DOHH2 (cell line): ENCODE results near the gene NPIPA1.
"Not testable (repeated sequence)": the region's sequence is repeated elsewhere in the genome, so short reads cannot be mapped to it uniquely, and the experiment has no call there.

Experiments used
- H3F3A ChIP-seq: fragments of 200-600 bp; sonication (generic), shearing (Covaris generic); 2 replicates; pipeline ENCODE4 v1.6.0; 2016; ENCODE audit warnings: antibody characterized with exemption, mild to moderate bottlenecking; ENCODE audit not compliant: control insufficient read depth, insufficient read depth
- H3K27ac ChIP-seq: fragments of 200-600 bp; sonication (generic); 2 replicates; pipeline ENCODE4 v1.5.1; 2014; ENCODE audit warnings: low read depth, mild to moderate bottlenecking, low read length, moderate library complexity
- H3K27me3 ChIP-seq: fragments of 200-600 bp; sonication (generic); 2 replicates; pipeline ENCODE4 v1.6.1; 2014; ENCODE audit warnings: mild to moderate bottlenecking, low read length, mixed read lengths; ENCODE audit not compliant: control insufficient read depth
- H3K36me3 ChIP-seq: fragments of 200-600 bp; sonication (generic); 2 replicates; pipeline ENCODE4 v1.6.1; 2014; ENCODE audit warnings: mild to moderate bottlenecking, low read length, moderate library complexity, mixed read lengths; ENCODE audit not compliant: control insufficient read depth
- H3K4me1 ChIP-seq: fragments of 200-600 bp; sonication (generic); 2 replicates; pipeline ENCODE4 v1.6.1; 2014; ENCODE audit warnings: mild to moderate bottlenecking, low read length, mixed read lengths; ENCODE audit not compliant: control insufficient read depth
- H3K4me2 ChIP-seq: fragments of 200-600 bp; sonication (generic); 2 replicates; pipeline ENCODE4 v1.6.0; 2014; ENCODE audit warnings: mild to moderate bottlenecking, low read length, moderate library complexity
- H3K4me3 ChIP-seq: fragments of 200-600 bp; sonication (generic); 2 replicates; pipeline ENCODE4 v1.5.1; 2014; ENCODE audit warnings: mild to moderate bottlenecking, low read length, mixed read lengths
- H3K79me2 ChIP-seq: fragments of 200-600 bp; sonication (generic); 2 replicates; pipeline ENCODE4 v1.6.1; 2014; ENCODE audit warnings: mild to moderate bottlenecking, low read length, mixed read lengths; ENCODE audit not compliant: control insufficient read depth
- H3K9me2 ChIP-seq: fragments of 200-600 bp; sonication (generic); replicated peaks from 2 replicates; pipeline ENCODE4 v1.6.1; 2014; ENCODE audit warnings: mild to moderate bottlenecking, low read length, mixed read lengths; ENCODE audit not compliant: control insufficient read depth
- H3K9me3 ChIP-seq: fragments of 200-600 bp; sonication (generic); 2 replicates; pipeline ENCODE4 v1.6.1; 2014; ENCODE audit warnings: antibody characterized with exemption, low read length, mixed read lengths; ENCODE audit not compliant: control insufficient read depth, insufficient read depth
- H4K20me1 ChIP-seq: fragments of 200-600 bp; sonication (generic); 2 replicates; pipeline ENCODE4 v1.6.0; 2014; ENCODE audit warnings: low read depth, mild to moderate bottlenecking, antibody characterized with exemption, low read length, moderate library complexity; ENCODE audit not compliant: control insufficient read depth, insufficient read depth

NPIPA1 gene

GRCh38 chr16:14982521-14982920, 45.3 kb downstream of the NPIPA1 start:
- not testable (repeated sequence) for H3K36me3 ChIP-seq, H3K27me3 ChIP-seq

DNA sequence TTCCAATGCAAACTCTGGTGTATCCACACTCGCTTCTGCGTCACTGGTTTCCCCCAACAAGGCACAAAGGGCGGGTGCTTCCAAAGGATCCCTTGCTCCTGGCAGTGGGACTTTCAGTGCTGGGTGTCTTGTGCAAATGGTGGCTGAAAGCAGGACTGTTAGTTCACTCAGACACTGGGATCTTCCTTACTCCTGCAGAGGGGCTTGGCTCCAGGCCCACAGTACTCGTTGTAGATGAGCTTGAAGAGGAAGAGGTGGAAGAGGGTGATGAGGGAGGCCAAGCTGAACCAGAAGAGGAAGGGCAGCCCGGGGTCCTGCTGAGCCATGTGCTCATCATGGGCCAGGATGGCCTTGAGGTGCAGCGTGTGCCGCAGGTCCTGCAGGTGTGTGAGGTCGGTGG, 50.8 kb downstream of the NPIPA1 start:
- H3K9me2 ChIP-seq, H3K4me2 ChIP-seq, H3K4me1 ChIP-seq, H3K36me3 ChIP-seq, H3K27me3 ChIP-seq, H4K20me1 ChIP-seq, H3K9me3 ChIP-seq, H3F3A ChIP-seq, H3K4me3 ChIP-seq, H3K27ac ChIP-seq: not testable (repeated sequence)
- peaks cover 75% of the 10 kb centered on the region for H3K79me2 ChIP-seq

More at GRCh38 chr16:14982521-14982920, 45.3 kb downstream of the NPIPA1 start:
- not testable (repeated sequence) for H4K20me1 ChIP-seq, H3F3A ChIP-seq, H3K9me2 ChIP-seq, H3K9me3 ChIP-seq, H3K27ac ChIP-seq, H3K4me3 ChIP-seq, H3K4me2 ChIP-seq
- peaks cover 12% of the 10 kb centered on the region for H3K4me1 ChIP-seq
- H3K79me2 ChIP-seq, result peaks cover 83% of the 10 kb centered on the region

GRCh38 chr16:14988661-14989191, 51.5 kb downstream of the NPIPA1 start:
- not testable (repeated sequence) for H3K4me3 ChIP-seq, H3F3A ChIP-seq, H3K36me3 ChIP-seq, H3K4me2 ChIP-seq, H4K20me1 ChIP-seq, H3K27me3 ChIP-seq, H3K4me1 ChIP-seq, H3K9me3 ChIP-seq, H3K9me2 ChIP-seq, H3K27ac ChIP-seq
- H3K79me2 ChIP-seq, result peaks cover 76% of the 10 kb centered on the region

DNA sequence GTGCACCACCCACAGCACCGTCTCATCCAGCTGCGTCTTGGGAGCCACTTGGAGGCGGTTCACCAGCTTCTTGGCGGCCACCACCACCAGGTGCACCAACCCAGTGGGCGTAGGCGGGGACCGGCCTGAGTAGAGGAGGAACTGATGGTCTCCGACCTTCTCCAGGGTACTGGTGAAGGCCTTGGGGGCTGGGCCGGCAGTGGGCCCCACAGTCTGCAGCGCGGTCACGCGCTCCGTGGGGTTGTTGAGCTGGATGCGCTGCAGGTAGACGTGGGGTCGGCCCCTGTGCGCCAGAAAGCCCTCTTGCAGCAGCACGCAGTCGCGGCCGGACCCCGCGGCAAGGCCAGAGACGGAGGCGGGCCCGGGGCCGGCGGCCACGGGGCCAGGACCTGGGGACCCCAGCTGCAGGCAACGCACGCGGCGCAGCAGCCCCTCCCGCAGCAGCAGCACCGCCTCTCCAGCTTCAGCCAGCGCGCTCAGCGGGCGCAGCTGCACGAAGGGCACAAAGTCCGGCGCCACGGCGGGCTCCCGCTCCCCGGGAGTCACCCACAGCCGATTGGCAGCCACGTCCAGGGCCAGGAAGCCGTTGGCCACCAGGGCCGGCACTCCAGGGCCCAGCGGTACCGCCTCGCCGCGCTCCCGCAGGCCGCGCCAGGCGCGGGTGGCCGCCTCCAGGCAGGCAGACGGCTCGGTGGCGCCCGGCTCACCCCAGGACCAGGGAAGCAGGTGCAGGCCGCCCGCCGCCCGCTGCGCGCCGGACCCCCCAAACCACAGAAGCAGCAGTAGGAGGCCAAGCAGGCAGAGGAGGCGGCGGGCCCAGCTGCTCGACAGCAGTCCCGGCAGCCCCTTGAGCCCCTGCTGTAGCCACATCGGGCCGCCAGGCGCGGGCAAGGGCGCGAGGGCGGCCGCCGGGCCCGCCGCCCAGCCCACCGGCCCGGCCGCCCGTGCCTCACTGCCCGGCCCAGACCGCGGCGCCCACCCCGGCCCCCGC, 52.3 kb downstream of the NPIPA1 start:
- not testable (repeated sequence) for H3K4me3 ChIP-seq, H4K20me1 ChIP-seq, H3K9me2 ChIP-seq, H3K27me3 ChIP-seq, H3K27ac ChIP-seq, H3K36me3 ChIP-seq, H3K4me1 ChIP-seq, H3K9me3 ChIP-seq, H3K4me2 ChIP-seq, H3F3A ChIP-seq
- H3K79me2 ChIP-seq, result peaks cover 77% of the 10 kb centered on the region

DNA sequence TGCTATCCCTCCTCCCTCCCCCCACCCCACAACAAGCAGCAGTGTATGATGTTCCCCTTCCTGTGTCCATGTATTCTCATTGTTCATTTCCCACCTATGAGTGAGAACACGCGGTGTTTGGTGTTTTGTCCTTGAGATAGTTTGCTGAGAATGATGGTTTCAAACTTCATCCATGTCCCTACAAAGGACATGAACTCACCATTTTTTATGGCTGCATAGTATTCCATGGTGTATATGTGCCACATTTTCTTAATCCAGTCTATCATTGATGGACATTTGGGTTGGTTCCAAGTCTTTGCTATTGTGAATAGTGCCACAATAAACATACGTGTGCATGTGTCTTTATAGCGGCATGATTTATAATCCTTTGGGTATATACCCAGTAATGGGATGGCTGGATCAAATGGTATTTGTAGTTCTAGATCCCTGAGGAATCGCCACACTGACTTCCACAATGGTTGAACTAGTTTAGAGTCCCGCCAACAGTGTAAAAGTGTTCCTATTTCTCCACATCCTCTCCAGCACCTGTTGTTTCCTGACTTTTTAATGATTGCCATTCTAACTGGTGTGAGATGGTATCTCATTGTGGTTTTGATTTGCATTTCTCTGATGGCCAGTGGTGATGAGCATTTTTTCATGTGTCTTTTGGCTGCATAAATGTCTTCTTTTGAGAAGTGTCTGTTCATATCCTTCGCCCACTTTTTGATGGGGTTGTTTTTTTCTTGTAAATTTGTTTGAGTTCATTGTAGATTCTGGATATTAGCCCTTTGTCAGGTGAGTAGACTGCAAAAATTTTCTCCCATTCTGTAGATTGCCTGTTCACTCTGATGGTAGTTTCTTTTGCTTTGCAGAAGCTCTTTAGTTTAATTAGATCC, 56.3 kb downstream of the NPIPA1 start:
- H3K4me2 ChIP-seq, result not testable (repeated sequence)
- peaks cover 54% of the 10 kb centered on the region for H3K79me2 ChIP-seq

GRCh38 chr16:14996702-14997101, 59.5 kb downstream of the NPIPA1 start:
- not testable (repeated sequence) for H3K27ac ChIP-seq, H3K4me2 ChIP-seq, H3K36me3 ChIP-seq, H3K27me3 ChIP-seq, H3K9me2 ChIP-seq, H3K4me1 ChIP-seq, H3K4me3 ChIP-seq, H4K20me1 ChIP-seq, H3K9me3 ChIP-seq, H3F3A ChIP-seq
- peaks cover 37% of the 10 kb centered on the region for H3K79me2 ChIP-seq

More for the DNA sequence above, 56.3 kb downstream of the NPIPA1 start:
- H3K27me3 ChIP-seq, H3K4me1 ChIP-seq, H4K20me1 ChIP-seq, H3K4me3 ChIP-seq, H3K27ac ChIP-seq, H3K9me2 ChIP-seq, H3K9me3 ChIP-seq, H3F3A ChIP-seq: not testable (repeated sequence)
- H3K36me3 ChIP-seq, result peaks cover 13% of the 10 kb centered on the region

- not testable (repeated sequence) for H3K4me2 ChIP-seq, H3K9me3 ChIP-seq, H3K4me3 ChIP-seq, H3K27ac ChIP-seq, H3K36me3 ChIP-seq, H4K20me1 ChIP-seq, H3K27me3 ChIP-seq, H3K9me2 ChIP-seq, H3F3A ChIP-seq, H3K4me1 ChIP-seq
- peaks cover 22% of the 10 kb centered on the region for H3K79me2 ChIP-seq
These were observed 61.1 kb downstream of the NPIPA1 start for GRCh38 chr16:14998300-14998699.
